Stimulated activated CD8-positive, alpha-beta memory T cell treated with anti-CD3 and anti-CD28 coated beads, Interleukin-15, amount 100 ng/mL, for 4 hours (primary cell): ENCODE results near the gene TRIP4.
"Not testable (repeated sequence)": the region's sequence is repeated elsewhere in the genome, so short reads cannot be mapped to it uniquely, and the experiment has no call there.

ENCODE experiments used
- DNase-seq, 2 donors: peaks; one replicate each; pipeline ENCODE4 v3.0.0-alpha.2; 2020; ENCODE audit warnings: low read depth in 2 of 2

The TRIP4 gene

DNA sequence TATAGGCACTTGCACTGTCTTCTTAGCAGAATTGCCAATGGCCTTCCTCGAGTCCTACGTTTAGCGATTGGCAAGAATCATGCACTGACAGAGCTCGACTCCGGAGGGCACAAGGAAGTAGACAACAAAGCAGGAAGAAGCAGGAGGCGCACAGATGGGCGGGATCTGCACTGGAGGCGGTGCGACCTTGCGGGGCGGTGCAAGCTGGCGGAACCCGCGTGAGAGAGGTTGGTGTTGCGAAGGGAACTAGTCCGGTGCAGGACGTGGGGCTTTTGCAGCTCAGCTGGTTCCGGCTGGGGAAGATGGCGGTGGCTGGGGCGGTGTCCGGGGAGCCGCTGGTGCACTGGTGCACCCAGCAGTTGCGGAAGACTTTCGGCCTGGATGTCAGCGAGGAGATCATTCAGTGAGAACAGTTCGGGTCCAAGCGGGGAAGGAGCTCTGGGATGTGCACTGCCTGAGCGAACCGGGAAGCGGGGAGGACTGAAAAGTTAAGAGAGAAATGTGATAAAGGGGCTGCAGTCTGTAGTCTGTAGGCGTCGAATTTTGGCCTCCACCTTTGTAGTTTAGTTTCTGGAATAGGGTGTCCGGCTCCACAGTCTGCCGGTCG, at the start of gene TRIP4:
Gene TRIP4 (plus strand): TSS at position 275 of the 607 bp plus-strand sequence. CDS start 28 bp downstream, at position 303.
- peak; percentile 88 to 89 for DNase-seq

DNA sequence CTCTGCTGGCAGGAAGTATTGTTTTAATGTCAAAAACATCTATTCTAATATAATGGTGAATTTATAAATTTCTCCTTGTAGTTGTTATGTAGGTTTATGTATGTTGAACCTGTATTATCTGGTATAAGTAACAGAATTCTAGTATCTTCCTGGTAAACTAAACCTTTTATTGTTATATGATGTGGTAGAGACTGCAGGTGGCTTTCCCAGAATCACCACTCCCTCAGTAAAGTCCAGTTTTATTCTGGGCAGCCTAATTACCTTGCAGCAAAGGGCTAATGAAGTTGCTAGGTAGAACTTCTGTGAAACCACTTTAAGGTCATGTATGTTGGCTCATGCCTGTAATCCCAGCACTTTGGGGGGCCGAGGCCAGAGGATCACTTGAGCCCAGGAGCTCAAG, 47.3 kb upstream of the TRIP4 start:
- DNase-seq = no peak

DNA sequence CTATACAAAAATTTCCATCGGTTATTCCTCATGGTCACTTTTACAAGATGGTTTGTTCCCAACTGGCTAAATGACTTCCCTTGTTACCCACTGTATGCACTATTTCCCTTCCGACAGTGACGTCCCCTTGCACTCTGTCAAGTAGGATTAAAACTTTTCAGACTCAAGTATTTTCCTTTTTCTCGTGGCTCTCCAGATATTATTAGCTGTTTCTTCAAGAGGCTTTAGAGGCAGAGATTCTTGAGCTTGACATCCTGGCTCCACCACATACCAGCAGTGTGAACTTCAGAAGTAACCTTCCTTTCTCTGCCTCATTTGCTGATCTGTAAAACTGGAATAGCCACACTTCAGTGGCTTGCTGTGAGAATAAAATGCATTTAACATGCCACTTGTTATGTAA, 45.7 kb upstream of the TRIP4 start:
- no peak for DNase-seq

DNA sequence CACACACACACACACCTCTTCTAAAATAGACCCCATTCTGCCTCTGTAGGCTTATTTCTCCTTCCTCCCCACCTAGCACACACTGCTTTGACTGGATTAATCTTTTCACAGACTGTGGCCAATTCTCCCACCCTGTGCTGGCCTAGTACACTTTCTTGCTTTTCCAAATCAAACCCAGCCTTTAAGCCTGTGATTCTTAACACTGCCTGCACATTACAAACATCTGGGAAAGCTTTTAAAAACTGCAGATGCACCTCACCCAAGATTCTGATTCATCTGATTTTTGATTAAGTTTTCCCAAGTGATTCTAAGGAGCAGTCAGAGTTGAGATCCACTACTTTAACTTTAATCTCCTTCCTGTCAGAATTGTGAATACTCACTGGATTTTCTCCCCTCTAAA, 44.4 kb upstream of the TRIP4 start:
- DNase-seq = no peak

DNA sequence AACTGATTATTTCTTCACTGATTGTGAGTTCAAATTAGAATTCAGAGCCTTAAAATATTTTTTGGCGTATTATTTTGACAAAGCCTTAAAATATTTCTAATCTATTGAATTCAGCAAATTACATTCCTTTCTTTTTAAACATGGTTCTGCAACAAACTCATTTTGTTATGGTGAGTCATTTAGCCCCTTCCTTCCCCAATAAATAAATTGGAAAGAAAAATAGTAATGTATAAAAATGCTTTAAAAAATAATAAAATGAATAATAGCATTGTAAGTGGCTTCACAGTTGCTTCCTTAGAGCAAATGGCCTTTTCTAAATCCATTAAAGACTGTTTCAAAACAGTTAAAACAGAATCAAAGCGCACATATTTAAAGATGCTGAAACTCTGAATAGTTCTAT, 43.8 kb upstream of the TRIP4 start:
- DNase-seq = no peak

DNA sequence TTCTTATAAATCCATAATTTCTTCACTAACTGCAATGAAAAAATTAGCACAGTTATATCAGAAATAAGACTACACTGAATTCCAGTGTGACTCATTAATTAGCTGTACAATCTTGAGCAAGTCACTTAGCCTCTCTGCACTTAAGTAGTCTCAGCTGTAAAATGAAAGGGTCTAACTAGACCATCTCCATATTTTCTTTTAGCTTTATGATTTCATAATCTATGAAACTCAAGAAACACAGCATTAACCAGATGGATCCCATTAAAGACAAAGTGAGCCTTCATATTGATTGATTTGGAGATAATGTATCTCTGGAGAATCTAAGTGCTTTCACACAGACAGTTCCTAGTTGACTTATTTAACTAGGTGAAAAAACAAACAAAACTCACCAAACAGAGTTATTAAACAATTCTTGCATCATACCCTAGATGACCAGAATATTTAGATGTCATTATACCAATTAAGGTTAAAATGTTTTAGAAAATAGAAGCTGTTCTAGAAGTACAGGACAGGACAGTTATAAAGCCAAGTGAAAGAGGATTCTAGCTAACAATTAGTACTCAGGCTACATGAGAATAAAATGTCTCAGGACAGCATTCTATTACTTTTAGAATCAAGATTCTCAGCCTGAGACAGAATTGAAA, 42.9 kb upstream of the TRIP4 start:
- no peak for DNase-seq

DNA sequence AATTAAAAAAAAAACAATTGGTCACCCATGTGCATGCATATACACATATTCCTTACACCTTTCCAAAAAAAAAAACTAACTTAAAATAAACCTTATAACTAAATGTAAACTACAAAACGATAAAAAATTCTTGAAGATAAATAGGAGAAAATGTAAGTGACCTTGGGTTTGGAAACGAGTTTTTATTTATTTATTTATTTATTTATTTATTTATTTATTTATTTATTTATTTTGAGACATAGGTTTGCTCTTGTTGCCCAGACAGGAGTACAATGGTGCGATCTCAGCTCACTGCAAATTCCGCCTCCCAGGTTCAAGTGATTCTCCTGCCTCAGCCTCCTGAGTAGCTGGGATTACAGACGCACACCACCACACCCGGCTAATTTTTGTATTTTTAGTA, 41.4 kb upstream of the TRIP4 start:
- not testable (repeated sequence) for DNase-seq

DNA sequence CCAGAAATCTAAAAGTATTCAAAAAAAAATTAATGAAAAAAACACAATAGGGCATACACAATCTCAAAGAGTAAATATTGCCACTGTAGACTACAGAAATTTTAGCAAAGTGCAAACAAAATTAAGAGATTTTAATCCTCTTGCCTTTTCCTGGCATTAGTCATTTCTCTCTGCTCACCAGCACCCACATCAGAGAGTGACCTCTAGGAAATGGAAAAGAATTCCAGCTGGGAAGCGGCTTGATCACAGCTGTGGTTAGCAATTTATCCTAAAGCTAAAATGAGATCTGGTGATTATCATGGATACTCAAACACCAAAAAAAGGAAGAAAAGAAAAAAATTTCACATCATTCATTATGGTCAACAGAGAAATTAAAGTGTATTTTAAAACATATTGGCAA, 39.2 kb upstream of the TRIP4 start:
- DNase-seq = no peak

DNA sequence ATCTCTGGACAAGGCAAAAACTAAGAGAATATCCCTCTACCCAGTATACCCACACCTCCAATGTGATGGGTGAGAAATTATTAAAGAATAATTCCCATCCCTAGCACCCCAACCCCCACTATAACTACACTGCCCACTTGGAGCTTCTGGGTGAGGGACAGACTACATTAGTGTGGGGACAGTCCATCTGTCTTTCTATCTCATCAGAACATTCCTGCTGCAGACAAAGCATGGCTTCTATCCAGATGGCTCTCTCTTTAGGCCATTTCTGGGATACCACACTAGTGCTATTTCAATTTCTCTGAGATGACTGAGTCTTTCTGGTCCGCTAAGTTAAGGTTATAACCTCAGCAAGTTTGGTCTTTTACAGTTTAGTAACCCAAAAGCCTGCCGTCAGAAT, 38.3 kb upstream of the TRIP4 start:
- no peak for DNase-seq

DNA sequence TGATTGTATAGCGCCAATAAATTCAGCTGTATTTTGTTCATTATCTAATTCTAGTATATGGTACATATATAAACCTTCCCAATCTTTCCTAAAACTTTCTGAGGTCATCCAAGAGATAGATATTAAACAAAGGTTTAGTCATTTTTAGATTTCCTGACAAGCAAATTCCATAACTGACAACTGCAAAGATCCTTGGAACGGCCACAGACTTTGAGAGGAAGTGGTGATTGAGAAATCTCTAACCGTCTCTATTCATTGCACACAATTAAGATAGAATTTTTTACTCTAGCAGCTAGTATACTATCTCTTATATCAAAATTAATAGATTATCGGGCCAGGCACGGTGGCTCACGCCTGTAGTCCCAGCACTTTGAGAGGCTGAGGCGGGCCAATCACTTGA, 36.4 kb upstream of the TRIP4 start:
- DNase-seq = no peak

DNA sequence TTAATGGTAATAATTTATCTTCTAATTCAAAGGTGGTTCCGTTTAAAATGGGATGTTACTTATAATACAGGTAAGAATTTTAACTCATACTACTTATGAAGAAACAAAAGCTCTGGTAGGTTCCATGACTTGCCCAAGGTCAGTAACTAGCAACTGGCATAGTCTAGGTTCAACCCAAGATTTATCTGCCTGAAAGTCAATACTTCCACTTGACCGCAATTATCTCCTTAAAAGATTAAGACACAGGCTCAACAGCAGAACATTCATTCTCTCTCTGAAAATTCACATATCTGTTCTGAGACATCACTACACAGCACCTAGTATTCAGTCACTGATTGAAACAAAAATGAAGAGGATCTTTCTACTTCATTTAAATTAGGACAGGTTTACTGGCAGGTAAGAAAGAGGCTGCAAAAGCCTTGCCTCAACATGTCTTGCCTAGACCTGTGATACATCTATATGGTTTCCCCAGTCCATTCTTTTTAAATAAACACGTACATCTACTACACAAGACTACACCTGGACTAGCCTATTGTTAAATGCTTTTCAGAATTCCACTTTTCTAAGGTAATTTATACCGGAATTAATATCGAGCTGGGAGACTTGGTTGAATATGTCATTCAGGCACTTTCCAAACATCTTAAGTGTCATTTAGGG, 32.8 kb upstream of the TRIP4 start:
- no peak for DNase-seq

DNA sequence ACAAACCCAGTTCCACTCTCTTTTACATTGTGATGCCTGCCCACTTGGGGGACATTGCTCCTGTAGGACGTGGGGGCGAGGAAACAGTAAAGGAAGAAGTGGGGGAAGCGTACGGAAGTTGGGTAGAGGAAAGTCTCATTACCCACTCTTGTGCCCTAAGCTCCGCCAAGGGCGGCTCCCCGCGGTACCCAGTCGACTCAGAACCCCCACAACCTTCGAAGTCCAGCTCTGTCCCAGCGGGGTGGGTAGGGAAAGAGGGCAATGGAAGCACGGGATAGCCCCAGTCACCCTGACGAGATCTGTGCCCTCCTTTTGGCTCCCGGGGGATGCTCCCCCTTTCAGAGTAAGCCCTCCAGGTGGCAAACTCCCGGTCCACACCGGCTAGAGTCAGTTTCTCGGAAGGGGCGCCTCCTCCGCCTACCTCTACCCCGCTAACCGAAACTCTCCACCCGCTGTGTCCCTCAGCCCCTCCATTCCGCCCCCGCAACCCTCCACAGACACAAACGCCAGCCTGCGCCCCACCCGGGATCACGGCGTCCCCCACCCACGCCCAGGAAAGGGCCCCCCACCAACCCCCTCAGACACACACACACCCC, 32.2 kb upstream of the TRIP4 start:
- peak; percentile 6 to 44 for DNase-seq

DNA sequence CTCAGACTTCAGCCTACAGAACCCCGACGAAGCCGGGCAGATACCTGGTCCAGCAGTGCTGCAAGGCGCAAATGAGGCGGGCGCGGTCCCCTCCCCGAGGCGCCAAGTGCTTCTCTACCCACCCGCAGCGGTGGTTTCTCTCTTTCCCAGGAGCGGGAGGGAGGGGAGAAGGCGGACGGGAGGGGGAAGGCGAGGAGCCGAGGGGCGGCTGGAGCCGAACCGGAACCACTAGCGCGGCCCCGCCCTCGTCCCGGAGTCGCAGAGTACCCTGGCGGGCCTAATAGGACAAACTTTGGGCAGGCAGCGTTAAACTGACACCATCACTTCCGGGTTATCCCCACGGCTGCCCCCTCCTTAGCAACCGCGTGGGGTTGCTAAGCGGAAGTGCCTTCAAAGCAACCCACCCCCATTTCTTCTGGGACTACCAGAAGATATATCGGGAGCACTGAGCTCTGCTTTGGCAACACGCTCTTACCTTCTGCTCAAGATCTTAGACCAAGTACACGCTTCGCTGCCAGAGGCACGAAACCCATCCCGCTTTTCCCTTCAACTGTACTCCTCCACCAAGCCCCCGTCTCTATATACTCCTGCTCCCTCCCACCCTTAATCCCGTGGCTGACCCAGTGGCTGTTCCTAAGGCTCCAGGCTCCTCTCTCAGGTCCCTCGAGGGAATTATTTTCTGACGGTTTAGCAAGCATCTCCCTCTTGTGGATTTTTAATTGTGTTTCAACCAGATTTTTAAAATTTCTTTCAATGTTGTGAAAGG, 31.5 kb upstream of the TRIP4 start, which contains the start of gene CSNK1G1:
Gene CSNK1G1 (minus strand): TSS at position 230 of the 766 bp plus-strand sequence. CDS start 55,674 bp downstream, outside the sequence.
- DNase-seq = peak; percentile 87 to 90

DNA sequence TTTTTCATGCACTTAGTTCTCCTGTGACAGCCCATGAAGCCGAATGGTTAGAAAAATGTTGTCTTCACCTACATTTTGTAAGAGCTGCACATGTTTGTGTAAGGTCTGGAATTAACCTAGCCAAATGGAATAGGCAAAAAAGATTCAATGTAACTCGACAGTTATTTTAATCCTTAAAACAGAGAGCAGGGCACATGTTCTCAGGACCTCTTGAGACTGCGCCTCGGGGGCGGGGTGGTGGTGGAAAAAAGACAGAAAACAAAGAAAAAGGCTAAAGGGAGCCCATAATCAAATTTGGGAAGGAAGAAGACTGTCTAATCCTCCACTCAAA, 31.0 kb upstream of the TRIP4 start:
- no peak for DNase-seq

DNA sequence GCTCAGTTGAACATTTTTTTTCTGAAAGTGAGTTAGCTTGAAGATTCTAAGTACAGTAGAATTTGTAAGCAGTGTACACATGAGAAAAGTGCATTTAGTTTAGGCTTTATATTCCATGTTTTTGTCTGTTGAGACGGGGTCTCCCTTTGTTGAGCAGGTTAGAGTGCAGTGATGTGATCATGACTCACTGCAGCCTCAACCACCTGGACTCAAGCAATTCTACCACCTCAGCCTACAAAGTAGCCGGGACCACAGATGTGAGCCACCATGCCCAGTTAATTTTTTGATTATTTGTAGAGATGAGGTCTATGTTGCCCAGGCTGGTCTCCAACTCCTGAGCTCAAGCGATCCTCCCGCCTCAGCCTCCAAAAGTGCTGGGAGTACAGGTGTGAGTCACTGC, 26.4 kb upstream of the TRIP4 start:
- DNase-seq = no peak

DNA sequence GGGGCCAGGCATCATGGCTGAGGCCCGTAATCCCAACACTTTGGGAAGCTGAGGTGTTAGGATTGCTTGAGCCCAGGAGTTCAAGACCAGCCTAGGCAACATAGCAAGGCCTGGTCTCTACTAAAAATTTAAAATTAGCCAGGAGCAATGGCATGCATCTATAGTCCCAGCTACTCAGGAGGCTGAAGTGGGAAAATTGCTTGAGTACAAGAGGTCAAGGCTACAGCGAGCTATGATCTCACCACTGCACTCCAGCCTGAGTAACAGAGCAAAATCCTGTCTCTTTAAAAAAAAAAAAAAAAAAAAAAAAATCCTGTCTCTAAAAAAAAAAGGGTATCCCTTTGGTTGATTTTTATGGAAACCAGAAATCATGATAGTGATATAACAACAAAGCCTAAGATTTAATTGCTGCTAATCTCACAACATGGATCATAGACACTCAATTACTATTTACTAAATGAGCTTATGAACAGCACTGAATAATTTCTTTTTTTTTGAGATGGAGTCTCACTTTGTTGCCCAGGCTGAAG, 18.5 kb upstream of the TRIP4 start:
- DNase-seq = no peak

DNA sequence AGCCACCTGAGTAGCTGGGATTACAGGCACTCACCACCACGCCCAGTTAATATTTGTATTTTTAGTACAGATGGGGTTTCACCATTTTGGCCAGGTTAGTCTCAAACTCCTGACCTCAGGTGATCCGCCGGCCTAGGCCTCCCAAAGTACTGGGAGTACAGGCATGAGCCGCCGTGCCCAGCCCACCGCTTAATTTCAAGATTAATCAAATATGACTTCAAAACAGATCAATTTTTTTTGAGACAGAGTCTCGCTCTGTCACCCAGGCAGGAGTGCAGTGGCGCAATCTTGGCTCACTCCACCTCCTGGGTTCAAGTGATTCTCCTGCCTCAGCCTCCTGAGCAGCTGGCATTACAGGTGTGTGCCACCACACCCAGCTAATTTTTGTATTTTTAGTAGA, 16.3 kb upstream of the TRIP4 start:
- DNase-seq = not testable (repeated sequence)

DNA sequence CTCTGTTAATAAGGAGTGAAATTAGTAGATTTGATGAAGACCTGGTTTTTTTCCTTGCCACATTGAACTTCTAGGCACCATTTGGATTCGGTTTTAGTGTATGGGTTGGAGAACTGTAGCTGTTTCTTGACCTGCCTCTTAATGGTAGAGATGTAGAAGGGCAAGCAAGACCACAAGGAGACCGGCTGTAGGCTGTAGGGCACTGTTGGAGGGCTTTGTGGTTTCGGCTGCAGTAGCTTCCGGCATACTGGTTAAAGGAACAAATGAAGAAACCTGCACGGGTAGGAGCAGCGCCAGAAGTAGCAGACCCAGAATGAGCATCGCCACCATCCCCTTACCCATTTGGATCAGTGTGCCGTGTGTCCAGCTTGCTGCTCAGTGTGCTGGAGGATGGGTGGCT, 14.3 kb upstream of the TRIP4 start:
- no peak for DNase-seq

DNA sequence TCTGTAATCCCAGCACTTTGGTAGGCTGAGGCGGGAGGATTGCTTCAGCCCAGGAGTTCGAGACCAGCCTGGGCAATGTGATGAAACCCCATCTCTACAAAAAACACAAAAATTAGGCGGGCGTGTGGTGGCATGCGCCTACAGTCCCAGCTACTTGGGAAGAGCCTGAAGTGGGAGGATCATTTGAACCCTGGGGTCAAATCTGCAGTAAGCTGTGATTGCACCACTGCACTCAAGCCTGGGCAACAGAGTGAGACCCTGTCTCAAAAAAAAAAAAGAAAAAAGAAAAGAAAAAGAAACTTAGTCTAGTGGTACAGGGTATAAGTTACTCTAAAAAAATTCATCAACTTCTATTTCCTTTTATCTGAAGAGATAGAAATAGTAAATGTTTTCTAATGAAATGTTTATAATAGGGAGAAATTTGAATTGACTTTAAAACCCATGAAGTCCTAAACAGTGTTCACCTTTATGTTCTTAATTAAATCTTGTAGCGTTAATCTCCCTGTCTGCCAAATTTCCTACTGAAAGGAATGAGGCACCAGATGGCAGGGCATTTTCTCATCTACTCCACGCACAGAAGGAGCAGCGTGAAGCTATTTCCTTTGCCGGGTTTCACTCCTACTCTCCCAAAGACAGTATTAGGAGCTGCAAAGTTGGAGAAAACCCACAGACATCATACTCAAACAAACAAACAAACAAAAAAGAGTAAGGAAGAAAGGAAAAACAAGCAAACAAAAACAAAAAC, 8.2 kb upstream of the TRIP4 start:
- no peak for DNase-seq

DNA sequence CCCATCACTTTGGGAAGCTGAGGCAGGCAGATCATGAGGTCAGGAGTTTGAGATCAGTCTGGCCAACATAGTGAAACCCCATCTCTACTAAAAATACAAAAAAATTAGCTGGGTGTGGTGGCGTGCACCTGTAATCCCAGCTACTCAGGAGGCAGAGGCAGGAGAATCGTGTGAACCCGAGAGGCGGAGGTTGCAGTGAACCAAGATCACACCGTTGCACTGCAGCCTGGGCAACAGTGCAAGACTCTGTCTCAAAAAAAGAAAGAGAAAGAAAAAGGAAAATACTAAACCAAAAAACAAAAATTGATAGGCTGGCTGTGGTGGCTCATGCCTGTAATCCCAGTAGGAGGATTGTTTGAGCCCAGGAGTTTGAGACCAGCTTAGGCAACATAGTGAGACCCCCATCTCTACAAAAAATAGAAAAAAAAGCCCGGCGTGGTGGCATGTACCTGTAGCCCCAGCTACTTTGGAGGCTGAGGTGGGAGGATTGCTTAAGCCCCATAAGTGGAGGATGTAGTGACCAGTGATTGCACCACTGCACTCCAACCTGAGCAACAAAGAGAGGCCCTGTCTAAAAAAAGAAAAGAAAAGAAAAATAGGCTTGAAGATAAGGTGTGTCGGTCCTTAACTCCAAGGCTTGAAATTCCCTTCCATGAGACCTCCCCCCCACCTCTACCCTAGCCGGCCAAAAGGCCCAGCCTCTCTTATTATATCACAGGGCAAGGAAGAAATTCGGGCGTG, 7.3 kb upstream of the TRIP4 start:
- DNase-seq = not testable (repeated sequence)
